Gastroesophageal sphincter (tissue), 4 donors: Measurements from ENCODE around the gene ARID1B. TPM values are rescaled to one million over a fixed set of nuclear protein-coding genes. Genes with fewer than 3 reads are reported as not detected.

Experiments used
- ATAC-seq: fragments of 150-250 bp; one replicate; pipeline ENCODE4 v1.9.1; 2016; ENCODE audit warnings: mild to moderate bottlenecking, moderate library complexity
- H3K27ac ChIP-seq, 4 donors: fragments of 200-600 bp; sonication (generic) in 3 of 4; 1 replicate in 3 of 4; 2 replicates in 1 of 4; pipeline ENCODE4 v1.5.1; 2016 to 2019
- H3K27me3 ChIP-seq: fragments of 200-600 bp; sonication (generic); one replicate; pipeline ENCODE4 v1.5.1; 2019
- H3K36me3 ChIP-seq, 2 donors: fragments of 200-600 bp; sonication (generic); one replicate each; pipeline ENCODE4 v1.5.1; 2019; ENCODE audit warnings: control low read depth in 1 of 2
- H3K4me1 ChIP-seq, 3 donors: fragments of 200-600 bp; sonication (generic); 1 replicate in 2 of 3; 2 replicates in 1 of 3; pipeline ENCODE4 v1.5.1; 2016 to 2019; ENCODE audit warnings: control low read depth in 2 of 3
- H3K4me3 ChIP-seq, 2 donors: fragments of 200-600 bp; sonication (generic); one replicate each; pipeline ENCODE4 v1.5.1; 2019; ENCODE audit warnings: mild to moderate bottlenecking in 1 of 2, moderate library complexity in 1 of 2
- H3K9me3 ChIP-seq, 3 donors: fragments of 200-600 bp; sonication (generic); one replicate each; pipeline ENCODE4 v1.5.1; 2017 to 2019; ENCODE audit warnings: control low read depth in 2 of 3
- EP300 ChIP-seq: sonication (generic); formaldehyde crosslinking; IDR thresholded peaks from one replicate; pipeline ENCODE4 v1.6.1; 2017; ENCODE audit warnings: antibody characterized with exemption, mild to moderate bottlenecking
- POLR2A ChIP-seq, 2 donors: fragments of 450-650 bp; IDR thresholded peaks; one replicate each; pipeline ENCODE4 v1.6.1; 2017; ENCODE audit warnings: antibody characterized with exemption in 2 of 2, mild to moderate bottlenecking in 2 of 2, moderate library complexity in 1 of 2
- POLR2AphosphoS5 ChIP-seq: sonication (generic); formaldehyde crosslinking; IDR thresholded peaks from one replicate; pipeline ENCODE4 v1.6.1; 2017; ENCODE audit warnings: antibody characterized with exemption
- WGBS, 2 donors: methylation state at CpG; one replicate each; pipeline ENCODE4 v1.1.5; 2018; ENCODE audit warnings: low coverage in 1 of 2; 5-methylcytosine and 5-hydroxymethylcytosine counted together
- total RNA-seq, 4 donors: library from RNA; depleted of rRNA; stranded (reverse); fragments of >200 nt; gene quantifications; one replicate each; pipeline ENCODE4 v1.1.0, GENCODE V29; 2016
- TF ChIP-seq, protein P1 (sequence below), 4 experiments: fragments of 200-600 bp in 2 of 4; fragments of 450-650 bp in 2 of 4; sonication (generic) in 1 of 4; IDR thresholded peaks; one replicate each; pipeline ENCODE4 v1.5.1; 2017 to 2019; ENCODE audit warnings: antibody characterized with exemption in 4 of 4, mild to moderate bottlenecking in 2 of 4, moderate library complexity in 2 of 4

Gene ARID1B
- total RNA-seq, 4 donors from 2014 or later = 40.0 to 106 (median 79.7) TPM

DNA sequence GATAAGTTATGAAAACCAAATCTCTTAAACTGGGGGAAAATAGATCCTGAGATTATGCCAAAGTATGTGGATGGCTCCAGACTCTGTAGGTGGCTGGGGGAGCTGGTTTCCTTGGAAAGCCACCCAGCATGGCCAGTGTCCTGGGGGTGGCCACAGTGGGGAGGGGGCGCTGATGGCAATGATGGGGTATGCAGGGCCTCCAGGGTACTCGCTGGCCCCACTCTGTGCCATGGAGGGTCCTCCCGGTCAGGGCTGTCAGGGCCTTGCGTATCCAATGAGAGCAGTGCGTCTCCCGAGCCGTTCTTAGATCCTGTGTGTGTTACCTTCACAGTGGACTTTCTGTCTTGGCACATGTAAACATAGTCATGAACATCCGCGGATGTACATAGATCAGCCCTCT is 393.4 kb downstream of the ARID1B start:
- no peak for ATAC-seq
- 95 to 100% methylated on average over 2 to 7 of the region's 9 CpGs for WGBS, 2 donors
- Histone ChIP-seq H3K27ac (peak overlapping the region in 1 of 4 donors; percentile 54), H3K4me1 (peaks cover 0 to 31% (median 0%) of the 10 kb centered on the region in 3 donors), H3K9me3 (no peaks in the 10 kb centered on the region), H3K27me3 (no peaks in the 10 kb centered on the region), H3K4me3 (no peak overlapping the region), H3K36me3 (peaks cover 0 to 26% of the 10 kb centered on the region in 2 donors)
- TF ChIP-seq POLR2A (IDR thresholded peaks at IDR 0.05) = no peak
- no peak for TF ChIP-seq POLR2AphosphoS5
- TF ChIP-seq, protein P1, sequence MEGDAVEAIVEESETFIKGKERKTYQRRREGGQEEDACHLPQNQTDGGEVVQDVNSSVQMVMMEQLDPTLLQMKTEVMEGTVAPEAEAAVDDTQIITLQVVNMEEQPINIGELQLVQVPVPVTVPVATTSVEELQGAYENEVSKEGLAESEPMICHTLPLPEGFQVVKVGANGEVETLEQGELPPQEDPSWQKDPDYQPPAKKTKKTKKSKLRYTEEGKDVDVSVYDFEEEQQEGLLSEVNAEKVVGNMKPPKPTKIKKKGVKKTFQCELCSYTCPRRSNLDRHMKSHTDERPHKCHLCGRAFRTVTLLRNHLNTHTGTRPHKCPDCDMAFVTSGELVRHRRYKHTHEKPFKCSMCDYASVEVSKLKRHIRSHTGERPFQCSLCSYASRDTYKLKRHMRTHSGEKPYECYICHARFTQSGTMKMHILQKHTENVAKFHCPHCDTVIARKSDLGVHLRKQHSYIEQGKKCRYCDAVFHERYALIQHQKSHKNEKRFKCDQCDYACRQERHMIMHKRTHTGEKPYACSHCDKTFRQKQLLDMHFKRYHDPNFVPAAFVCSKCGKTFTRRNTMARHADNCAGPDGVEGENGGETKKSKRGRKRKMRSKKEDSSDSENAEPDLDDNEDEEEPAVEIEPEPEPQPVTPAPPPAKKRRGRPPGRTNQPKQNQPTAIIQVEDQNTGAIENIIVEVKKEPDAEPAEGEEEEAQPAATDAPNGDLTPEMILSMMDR (IDR thresholded peaks at IDR 0.05) = no peak
- TF ChIP-seq EP300 = no peak

DNA sequence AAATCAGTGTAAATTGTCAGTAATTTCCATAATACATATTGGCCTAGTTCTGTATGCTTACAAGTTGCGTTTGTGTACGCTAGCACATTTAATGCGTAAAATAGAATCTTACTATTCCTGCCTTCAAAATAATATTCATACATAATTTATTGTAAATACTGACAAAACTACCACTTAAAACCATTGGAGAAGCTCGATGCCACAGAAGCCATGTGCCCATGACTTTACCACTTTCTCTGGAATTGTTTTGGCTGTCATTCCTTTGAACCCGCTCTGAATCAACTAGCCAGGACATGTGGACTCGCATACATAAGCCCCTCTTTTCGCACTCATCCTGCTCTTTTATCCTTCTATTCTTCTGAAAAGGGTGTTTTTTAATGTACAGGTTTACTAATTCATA is 394.6 kb downstream of the ARID1B start:
- TF ChIP-seq EP300 = no peak
- TF ChIP-seq, protein P1 (IDR thresholded peaks at IDR 0.05) = no peak
- TF ChIP-seq POLR2AphosphoS5 = no peak
- TF ChIP-seq POLR2A (IDR thresholded peaks at IDR 0.05) = no peak
- Histone ChIP-seq H3K27ac (no peak overlapping the region), H3K4me1 (peaks cover 0 to 31% (median 0%) of the 10 kb centered on the region in 3 donors), H3K36me3 (peaks cover 0 to 24% of the 10 kb centered on the region in 2 donors), H3K9me3 (no peaks in the 10 kb centered on the region), H3K27me3 (no peaks in the 10 kb centered on the region), H3K4me3 (no peak overlapping the region)
- ATAC-seq = no peak
- WGBS, 2 donors = 87 to 93% methylated on average over 7 of the region's 7 CpGs

DNA sequence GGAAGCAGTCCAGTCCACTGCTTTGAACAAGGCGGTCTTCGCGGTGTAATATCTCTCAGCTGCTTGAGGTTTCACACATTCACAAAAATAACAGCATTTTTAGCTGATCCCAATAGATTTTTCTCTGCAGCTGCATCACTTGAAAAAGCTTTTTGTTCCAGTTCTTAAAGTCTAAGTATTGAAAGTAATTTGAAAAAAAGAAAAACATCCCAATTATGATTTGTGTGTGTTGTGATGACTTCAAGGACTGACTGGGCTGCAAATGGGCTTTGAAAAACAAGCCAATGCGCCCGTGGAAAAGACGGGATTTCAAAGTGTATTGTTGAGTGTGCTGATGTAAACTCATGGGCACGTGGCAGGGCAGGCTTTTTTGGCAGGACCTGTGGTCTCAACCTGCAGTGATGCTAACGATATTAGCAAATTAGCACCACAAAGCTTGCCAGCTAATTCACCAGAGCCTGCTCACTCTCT is 395.1 kb downstream of the ARID1B start:
- Histone ChIP-seq H3K27me3 (no peaks in the 10 kb centered on the region), H3K36me3 (peaks cover 0 to 19% of the 10 kb centered on the region in 2 donors), H3K27ac (no peak overlapping the region), H3K9me3 (no peaks in the 10 kb centered on the region), H3K4me1 (peaks cover 0 to 31% (median 0%) of the 10 kb centered on the region in 3 donors), H3K4me3 (no peak overlapping the region)
- no peak for TF ChIP-seq POLR2AphosphoS5
- TF ChIP-seq, protein P1 (IDR thresholded peaks at IDR 0.05) = no peak
- TF ChIP-seq EP300 = no peak
- no peak for TF ChIP-seq POLR2A (IDR thresholded peaks at IDR 0.05)
- no peak for ATAC-seq
- WGBS, 2 donors = 53 to 61% methylated on average over 7 to 8 of the region's 8 CpGs

DNA sequence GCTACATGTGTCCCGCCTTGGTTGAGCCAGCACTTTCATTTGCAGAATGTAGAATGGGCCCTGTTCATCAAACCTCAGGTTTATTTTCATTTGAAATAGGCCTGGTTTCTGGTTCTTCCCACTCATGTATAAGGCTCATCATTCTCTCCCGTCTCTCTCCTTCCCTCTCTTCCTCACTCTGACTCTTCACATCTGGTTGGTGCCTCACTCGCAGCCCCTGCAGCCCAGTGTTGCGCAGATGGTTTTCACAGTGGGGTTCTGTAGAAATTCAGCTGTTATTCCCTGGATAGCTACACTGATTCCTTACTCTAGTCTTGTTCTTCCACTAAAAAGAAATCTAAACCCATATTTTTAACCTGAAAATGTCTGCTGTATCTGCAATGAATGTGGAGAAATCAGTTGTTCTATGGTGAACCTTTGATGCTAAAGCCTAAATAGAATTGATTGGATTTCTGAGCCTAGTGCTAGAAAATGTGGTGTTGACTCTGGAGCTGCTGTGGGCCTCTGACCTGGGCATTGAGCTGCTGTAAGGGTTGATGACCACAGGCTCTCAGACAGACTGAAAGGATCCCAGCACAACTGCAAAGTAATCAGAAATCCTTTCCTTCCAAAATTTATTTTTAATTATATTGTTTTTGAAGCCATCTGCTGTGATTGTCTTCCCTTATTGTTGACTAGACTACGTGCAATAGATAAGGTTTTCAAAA is 395.8 kb downstream of the ARID1B start:
- Histone ChIP-seq H3K27ac (no peak overlapping the region), H3K9me3 (no peaks in the 10 kb centered on the region), H3K27me3 (no peaks in the 10 kb centered on the region), H3K36me3 (peaks cover 0 to 17% of the 10 kb centered on the region in 2 donors), H3K4me3 (no peak overlapping the region), H3K4me1 (peaks cover 0 to 31% (median 0%) of the 10 kb centered on the region in 3 donors)
- no peak for TF ChIP-seq EP300
- TF ChIP-seq POLR2AphosphoS5 = no peak
- TF ChIP-seq, protein P1 (IDR thresholded peaks at IDR 0.05) = no peak
- no peak for TF ChIP-seq POLR2A (IDR thresholded peaks at IDR 0.05)
- ATAC-seq = no peak
- 76 to 80% methylated on average over 3 to 5 of the region's 5 CpGs for WGBS, 2 donors

DNA sequence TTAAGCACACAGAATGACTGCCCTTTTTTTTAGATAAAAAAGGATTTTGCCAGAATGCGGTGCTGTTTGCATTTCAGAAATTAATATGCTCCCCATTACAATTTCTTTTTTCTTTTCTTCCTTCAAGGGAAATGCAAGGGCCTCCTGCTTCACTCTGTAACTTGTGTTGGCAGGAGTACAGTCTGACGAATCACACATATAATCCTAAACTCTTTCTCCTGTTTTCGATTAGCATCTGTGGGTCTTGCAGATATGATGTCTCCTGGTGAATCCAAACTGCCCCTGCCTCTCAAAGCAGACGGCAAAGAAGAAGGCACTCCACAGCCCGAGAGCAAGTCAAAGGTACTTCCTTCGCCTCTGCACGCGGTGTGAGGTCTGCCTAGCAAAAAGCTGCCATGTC is 396.6 kb downstream of the ARID1B start:
- Histone ChIP-seq H3K4me3 (no peak overlapping the region), H3K27me3 (no peaks in the 10 kb centered on the region), H3K4me1 (peaks cover 0 to 28% (median 0%) of the 10 kb centered on the region in 3 donors), H3K27ac (no peak overlapping the region), H3K9me3 (no peaks in the 10 kb centered on the region), H3K36me3 (peaks cover 0 to 12% of the 10 kb centered on the region in 2 donors)
- TF ChIP-seq POLR2A (IDR thresholded peaks at IDR 0.05) = no peak
- TF ChIP-seq POLR2AphosphoS5 = no peak
- no peak for TF ChIP-seq EP300
- TF ChIP-seq, protein P1 (IDR thresholded peaks at IDR 0.05) = no peak
- WGBS, 2 donors = 86 to 88% methylated on average over 2 to 8 of the region's 8 CpGs
- ATAC-seq = no peak
